SK-N-SH (cell line): Measurements from ENCODE around the gene ABCA8. TPM values are rescaled to one million over a fixed set of nuclear protein-coding genes. Genes with fewer than 3 reads are reported as not detected.

Experiments used
- CTCF ChIA-PET: fragments of 300-600, 350-600 bp; formaldehyde crosslinking; extraction: SDS; loops from one replicate; lab custom pipeline; 2021; lab: Yijun Ruan, JAX
- POLR2A ChIA-PET: fragments of 350-600 bp; sonication (Branson Sonifier 250); formaldehyde crosslinking; extraction: SDS; loops from one replicate; lab custom pipeline; 2020; ENCODE audit warnings: antibody characterized with exemption, inconsistent platforms; lab: Yijun Ruan, JAX
- DNase-seq: peaks from one replicate; pipeline ENCODE4 v3.0.0; 2012
- H2AFZ ChIP-seq: fragments of 200-600 bp; sonication (generic); 2 replicates; pipeline ENCODE4 v1.8.1; 2016; ENCODE audit warnings: antibody characterized with exemption, mild to moderate bottlenecking, low read depth
- H3F3A ChIP-seq: fragments of 200-600 bp; sonication (generic); replicated peaks from 2 replicates; pipeline ENCODE3; 2016; ENCODE audit warnings: antibody characterized with exemption, mild to moderate bottlenecking; ENCODE audit not compliant: insufficient read depth
- H3K27ac ChIP-seq, 2 experiments: fragments of 200-500 bp in 1 of 2; fragments of 200-600 bp in 1 of 2; sonication (Bioruptor generic) in 1 of 2; sonication (generic), shearing (Covaris generic) in 1 of 2; 2 replicates each; pipeline versions ENCODE4 v1.5.1 to v1.6.1; 2014 to 2016; ENCODE audit warnings: low read depth in 2 of 2, inconsistent platforms in 1 of 2, low read length in 1 of 2, mild to moderate bottlenecking in 1 of 2, mixed read lengths in 1 of 2
- H3K27me3 ChIP-seq: fragments of 200-600 bp; sonication (generic), shearing (Covaris generic); 2 replicates; pipeline ENCODE4 v1.6.1; 2016; ENCODE audit warnings: mixed run types; ENCODE audit not compliant: insufficient read depth
- H3K36me3 ChIP-seq, 2 experiments: fragments of 200-500 bp in 1 of 2; fragments of 200-600 bp in 1 of 2; sonication (Bioruptor generic) in 1 of 2; sonication (generic) in 1 of 2; replicated peaks in 1 of 2; 2 replicates each; pipeline versions ENCODE3 to v1.5.1; 2014 to 2016; ENCODE audit warnings: low read length in 1 of 2, mild to moderate bottlenecking in 1 of 2; ENCODE audit not compliant: insufficient read depth in 2 of 2, control insufficient read depth in 1 of 2
- H3K4me1 ChIP-seq, 2 experiments: fragments of 200-500 bp in 1 of 2; fragments of 200-600 bp in 1 of 2; sonication (Bioruptor generic) in 1 of 2; sonication (generic), shearing (Covaris generic) in 1 of 2; 2 replicates each; pipeline versions ENCODE4 v1.5.1 to v1.6.1; 2014 to 2016; ENCODE audit warnings: low read depth in 1 of 2, low read length in 1 of 2, mixed run types in 1 of 2; ENCODE audit not compliant: insufficient read depth in 2 of 2, control insufficient read depth in 1 of 2
- H3K4me2 ChIP-seq: fragments of 200-600 bp; sonication (generic), shearing (Covaris generic); 2 replicates; pipeline ENCODE4 v1.6.1; 2017; ENCODE audit warnings: mixed run types
- H3K4me3 ChIP-seq, 2 experiments: fragments of 200-500 bp in 1 of 2; fragments of 200-600 bp in 1 of 2; sonication (Bioruptor generic) in 1 of 2; sonication (generic), shearing (Covaris generic) in 1 of 2; 2 replicates each; pipeline versions ENCODE4 v1.5.1 to v1.8.1; 2014 to 2016; ENCODE audit warnings: low read depth in 2 of 2, inconsistent platforms in 1 of 2, low read length in 1 of 2, mild to moderate bottlenecking in 1 of 2, mixed read lengths in 1 of 2, moderate library complexity in 1 of 2
- H3K79me2 ChIP-seq: fragments of 200-600 bp; sonication (generic); 2 replicates; pipeline ENCODE4 v1.8.1; 2017; ENCODE audit warnings: mild to moderate bottlenecking; ENCODE audit not compliant: insufficient read depth
- H3K9ac ChIP-seq: fragments of 200-600 bp; sonication (generic); 2 replicates; pipeline ENCODE4 v1.6.1; 2017; ENCODE audit warnings: mixed run types
- H3K9me2 ChIP-seq: fragments of 200-600 bp; sonication (generic); 2 replicates; pipeline ENCODE4 v1.6.1; 2017; ENCODE audit warnings: mixed run types
- H3K9me3 ChIP-seq: fragments of 200-600 bp; sonication (generic); 2 replicates; pipeline ENCODE4 v1.6.1; 2017; ENCODE audit warnings: mixed run types, mild to moderate bottlenecking, moderate library complexity
- H4K20me1 ChIP-seq: fragments of 200-600 bp; sonication (generic); 2 replicates; pipeline ENCODE4 v1.6.1; 2017; ENCODE audit warnings: mild to moderate bottlenecking, mixed run types; ENCODE audit not compliant: insufficient read depth
- CHD2 ChIP-seq: fragments of 150-350 bp; IDR thresholded peaks from 2 replicates; pipeline ENCODE4 v1.6.1; 2018; ENCODE audit warnings: low read length; ENCODE audit not compliant: partially characterized antibody
- FOSL2 ChIP-seq: IDR thresholded peaks from 2 replicates; pipeline ENCODE4 v1.4.0; 2012; ENCODE audit warnings: low read depth, mild to moderate bottlenecking, moderate library complexity, borderline replicate concordance
- MEF2A ChIP-seq: IDR thresholded peaks from 2 replicates; pipeline ENCODE4 v1.4.0; 2012; ENCODE audit warnings: low read depth, borderline replicate concordance
- NFIC ChIP-seq: IDR thresholded peaks from 2 replicates; pipeline ENCODE4 v1.4.0; 2012; ENCODE audit warnings: borderline replicate concordance
- NRF1 ChIP-seq: IDR thresholded peaks from 2 replicates; pipeline ENCODE4 v1.6.1; 2012; ENCODE audit warnings: low read depth, mild to moderate bottlenecking, low read length
- POLR2AphosphoS5 ChIP-seq: IDR thresholded peaks from 2 replicates; pipeline ENCODE4 v1.6.1; 2012; ENCODE audit warnings: low read depth, low read length
- RAD21 ChIP-seq: IDR thresholded peaks from 2 replicates; pipeline ENCODE4 v1.6.1; 2012; ENCODE audit warnings: mild to moderate bottlenecking, low read length
- RFX5 ChIP-seq: IDR thresholded peaks from 2 replicates; pipeline ENCODE4 v1.6.1; 2012; ENCODE audit warnings: mild to moderate bottlenecking, improper control_type of control experiment, low read length
- SIN3A ChIP-seq: IDR thresholded peaks from 2 replicates; pipeline ENCODE4 v1.6.1; 2012; ENCODE audit warnings: low read depth, mild to moderate bottlenecking, low read length, moderate library complexity, borderline replicate concordance
- SMC3 ChIP-seq: IDR thresholded peaks from 2 replicates; pipeline ENCODE4 v1.6.1; 2012; ENCODE audit warnings: low read depth, low read length, improper control_type of control experiment
- TEAD4 ChIP-seq: IDR thresholded peaks from 2 replicates; pipeline ENCODE4 v1.4.0; 2012; ENCODE audit warnings: mild to moderate bottlenecking, borderline replicate concordance; ENCODE audit not compliant: insufficient read depth
- YY1 ChIP-seq: IDR thresholded peaks from 2 replicates; pipeline ENCODE4 v1.4.0; 2012; ENCODE audit warnings: low read depth, mild to moderate bottlenecking
- WGBS: methylation state at CpG from one replicate; pipeline ENCODE4 v1.1.6; 2017; ENCODE audit warnings: low lambda C conversion rate; 5-methylcytosine and 5-hydroxymethylcytosine counted together
- polyA plus RNA-seq, 3 experiments: library from polyadenylated mRNA; depleted of rRNA; stranded (reverse); fragments of >200 nt; gene quantifications; 2 replicates each; pipeline ENCODE4 v1.2.3, GENCODE V29; 2012
- TF ChIP-seq, protein P1 (sequence below): fragments of 200-600 bp; sonication (generic); IDR thresholded peaks from 2 replicates; pipeline ENCODE4 v1.6.1; 2017; ENCODE audit warnings: antibody characterized with exemption, mild to moderate bottlenecking, moderate library complexity
- TF ChIP-seq, protein P2 (sequence below): fragments of 150-350 bp; IDR thresholded peaks from 2 replicates; pipeline ENCODE4 v1.6.1; 2016; ENCODE audit warnings: mild to moderate bottlenecking, low read depth, low read length
- TF ChIP-seq, protein P3 (sequence below): IDR thresholded peaks from 2 replicates; pipeline ENCODE4 v1.4.0; 2012; ENCODE audit warnings: low read depth, borderline replicate concordance
- TF ChIP-seq, protein P4 (sequence below): fragments of 150-350 bp; IDR thresholded peaks from 2 replicates; pipeline ENCODE4 v1.6.1; 2017; ENCODE audit warnings: antibody characterized with exemption, low read length, low read depth, borderline replicate concordance
- TF ChIP-seq, protein P5 (sequence below): IDR thresholded peaks from 2 replicates; pipeline ENCODE4 v1.4.0; 2012; ENCODE audit warnings: low read depth, borderline replicate concordance

Gene ABCA8
- polyA plus RNA-seq, 1 of the 3 experiments (the other 2 are of a cell fraction): 2.3 TPM

DNA sequence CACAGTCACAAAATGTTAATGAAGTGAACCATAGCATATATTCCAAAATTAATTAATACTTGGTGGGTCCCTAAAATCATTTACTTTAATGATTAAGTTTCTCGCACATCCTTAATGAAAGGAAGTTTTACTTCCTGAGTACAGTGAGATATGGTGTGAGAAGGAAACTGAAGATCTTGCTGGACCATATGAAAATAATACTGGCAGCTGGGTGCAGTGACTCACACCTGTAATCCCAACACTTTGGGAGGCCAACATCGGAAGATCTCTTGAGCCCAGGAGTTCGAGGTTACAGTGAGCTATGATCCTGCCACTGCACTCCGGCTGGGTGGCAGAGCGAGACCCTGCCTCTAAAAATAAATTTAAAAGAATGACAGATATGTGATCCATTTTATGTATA is 62.5 kb downstream of the ABCA8 start:
- 45% methylated on average over 5 of the region's 5 CpGs for WGBS

More for the DNA sequence above, 62.5 kb downstream of the ABCA8 start:
- Histone ChIP-seq H3K9me2 (no peaks in the 10 kb centered on the region), H3K9ac (no peak overlapping the region), H3K9me3 (no peaks in the 10 kb centered on the region), H3K4me3 (no peak overlapping the region), H2AFZ (no peak overlapping the region), H3K79me2 (no peaks in the 10 kb centered on the region), H3K4me2 (no peak overlapping the region), H4K20me1 (no peaks in the 10 kb centered on the region), H3K36me3 (no peaks in the 10 kb centered on the region), H3K4me1 (no peaks in the 10 kb centered on the region), H3K27me3 (no peaks in the 10 kb centered on the region), H3K27ac (no peak overlapping the region), H3F3A (no peaks in the 10 kb centered on the region)
- POLR2A ChIA-PET: no interaction called here
- CTCF ChIA-PET: interaction anchor here (0.9 kb wide), 1 partner anchor 587 kb away, joined by 3 read pairs; no protein-coding TSS in a partner anchor
- no peak for DNase-seq
- TF ChIP-seq, protein P1, sequence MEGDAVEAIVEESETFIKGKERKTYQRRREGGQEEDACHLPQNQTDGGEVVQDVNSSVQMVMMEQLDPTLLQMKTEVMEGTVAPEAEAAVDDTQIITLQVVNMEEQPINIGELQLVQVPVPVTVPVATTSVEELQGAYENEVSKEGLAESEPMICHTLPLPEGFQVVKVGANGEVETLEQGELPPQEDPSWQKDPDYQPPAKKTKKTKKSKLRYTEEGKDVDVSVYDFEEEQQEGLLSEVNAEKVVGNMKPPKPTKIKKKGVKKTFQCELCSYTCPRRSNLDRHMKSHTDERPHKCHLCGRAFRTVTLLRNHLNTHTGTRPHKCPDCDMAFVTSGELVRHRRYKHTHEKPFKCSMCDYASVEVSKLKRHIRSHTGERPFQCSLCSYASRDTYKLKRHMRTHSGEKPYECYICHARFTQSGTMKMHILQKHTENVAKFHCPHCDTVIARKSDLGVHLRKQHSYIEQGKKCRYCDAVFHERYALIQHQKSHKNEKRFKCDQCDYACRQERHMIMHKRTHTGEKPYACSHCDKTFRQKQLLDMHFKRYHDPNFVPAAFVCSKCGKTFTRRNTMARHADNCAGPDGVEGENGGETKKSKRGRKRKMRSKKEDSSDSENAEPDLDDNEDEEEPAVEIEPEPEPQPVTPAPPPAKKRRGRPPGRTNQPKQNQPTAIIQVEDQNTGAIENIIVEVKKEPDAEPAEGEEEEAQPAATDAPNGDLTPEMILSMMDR: no peak
- TF ChIP-seq NFIC (no peak), YY1 (no peak), FOSL2 (no peak), NRF1 (no peak), SMC3 (no peak), RFX5 (no peak), TEAD4 (no peak), MEF2A (no peak), SIN3A (no peak), CHD2 (no peak), POLR2AphosphoS5 (no peak), RAD21 (no peak)
- TF ChIP-seq, protein P2, sequence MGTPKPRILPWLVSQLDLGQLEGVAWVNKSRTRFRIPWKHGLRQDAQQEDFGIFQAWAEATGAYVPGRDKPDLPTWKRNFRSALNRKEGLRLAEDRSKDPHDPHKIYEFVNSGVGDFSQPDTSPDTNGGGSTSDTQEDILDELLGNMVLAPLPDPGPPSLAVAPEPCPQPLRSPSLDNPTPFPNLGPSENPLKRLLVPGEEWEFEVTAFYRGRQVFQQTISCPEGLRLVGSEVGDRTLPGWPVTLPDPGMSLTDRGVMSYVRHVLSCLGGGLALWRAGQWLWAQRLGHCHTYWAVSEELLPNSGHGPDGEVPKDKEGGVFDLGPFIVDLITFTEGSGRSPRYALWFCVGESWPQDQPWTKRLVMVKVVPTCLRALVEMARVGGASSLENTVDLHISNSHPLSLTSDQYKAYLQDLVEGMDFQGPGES: no peak
- TF ChIP-seq, protein P3, sequence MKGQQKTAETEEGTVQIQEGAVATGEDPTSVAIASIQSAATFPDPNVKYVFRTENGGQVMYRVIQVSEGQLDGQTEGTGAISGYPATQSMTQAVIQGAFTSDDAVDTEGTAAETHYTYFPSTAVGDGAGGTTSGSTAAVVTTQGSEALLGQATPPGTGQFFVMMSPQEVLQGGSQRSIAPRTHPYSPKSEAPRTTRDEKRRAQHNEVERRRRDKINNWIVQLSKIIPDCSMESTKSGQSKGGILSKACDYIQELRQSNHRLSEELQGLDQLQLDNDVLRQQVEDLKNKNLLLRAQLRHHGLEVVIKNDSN: no peak
- TF ChIP-seq, protein P4, sequence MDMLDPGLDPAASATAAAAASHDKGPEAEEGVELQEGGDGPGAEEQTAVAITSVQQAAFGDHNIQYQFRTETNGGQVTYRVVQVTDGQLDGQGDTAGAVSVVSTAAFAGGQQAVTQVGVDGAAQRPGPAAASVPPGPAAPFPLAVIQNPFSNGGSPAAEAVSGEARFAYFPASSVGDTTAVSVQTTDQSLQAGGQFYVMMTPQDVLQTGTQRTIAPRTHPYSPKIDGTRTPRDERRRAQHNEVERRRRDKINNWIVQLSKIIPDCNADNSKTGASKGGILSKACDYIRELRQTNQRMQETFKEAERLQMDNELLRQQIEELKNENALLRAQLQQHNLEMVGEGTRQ: no peak
- TF ChIP-seq, protein P5, sequence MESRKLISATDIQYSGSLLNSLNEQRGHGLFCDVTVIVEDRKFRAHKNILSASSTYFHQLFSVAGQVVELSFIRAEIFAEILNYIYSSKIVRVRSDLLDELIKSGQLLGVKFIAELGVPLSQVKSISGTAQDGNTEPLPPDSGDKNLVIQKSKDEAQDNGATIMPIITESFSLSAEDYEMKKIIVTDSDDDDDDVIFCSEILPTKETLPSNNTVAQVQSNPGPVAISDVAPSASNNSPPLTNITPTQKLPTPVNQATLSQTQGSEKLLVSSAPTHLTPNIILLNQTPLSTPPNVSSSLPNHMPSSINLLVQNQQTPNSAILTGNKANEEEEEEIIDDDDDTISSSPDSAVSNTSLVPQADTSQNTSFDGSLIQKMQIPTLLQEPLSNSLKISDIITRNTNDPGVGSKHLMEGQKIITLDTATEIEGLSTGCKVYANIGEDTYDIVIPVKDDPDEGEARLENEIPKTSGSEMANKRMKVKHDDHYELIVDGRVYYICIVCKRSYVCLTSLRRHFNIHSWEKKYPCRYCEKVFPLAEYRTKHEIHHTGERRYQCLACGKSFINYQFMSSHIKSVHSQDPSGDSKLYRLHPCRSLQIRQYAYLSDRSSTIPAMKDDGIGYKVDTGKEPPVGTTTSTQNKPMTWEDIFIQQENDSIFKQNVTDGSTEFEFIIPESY: no peak
